Right lobe of liver (tissue), 4 donors: ENCODE data around the gene KCNJ8.

Experiments used
- POLR2A ChIP-seq: fragments of 450-650 bp; IDR thresholded peaks from one replicate; pipeline ENCODE4 v1.6.1; 2017; ENCODE audit warnings: antibody characterized with exemption, mild to moderate bottlenecking
- TF ChIP-seq, protein P1 (sequence below), 4 donors: fragments of 200-600 bp in 3 of 4; fragments of 450-650 bp in 1 of 4; IDR thresholded peaks; one replicate each; pipeline versions ENCODE4 v1.5.1 to v1.8.0; 2016 to 2022; ENCODE audit warnings: antibody characterized with exemption in 4 of 4, mild to moderate bottlenecking in 2 of 4
- donor health status: DM: no; HTN: no; CAD: no.
- donor health status: DM: no; HTN: no; CAD: no.
- donor health status: DM: no; HTN: yes; CAD: no.

DNA sequence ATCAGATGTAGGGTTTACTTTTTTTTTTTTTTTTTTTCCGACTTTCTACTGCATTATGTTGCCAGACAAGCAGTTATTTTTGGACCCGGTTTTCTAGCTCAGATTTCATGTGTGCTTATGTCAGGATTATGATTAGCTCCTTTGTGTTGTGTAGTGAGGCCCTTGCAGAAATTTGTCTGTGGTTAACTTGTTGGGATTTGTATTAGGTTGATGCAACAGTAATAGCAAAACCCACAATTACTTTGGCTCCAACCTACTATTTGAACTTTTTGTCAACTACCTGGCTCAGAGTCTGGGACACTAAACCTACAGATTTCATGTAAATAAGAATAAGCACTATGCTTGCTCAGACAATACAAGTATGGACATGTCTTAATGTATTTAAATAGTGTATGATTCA lies 44.1 kb upstream of the KCNJ8 start:
- TF ChIP-seq, protein P1, sequence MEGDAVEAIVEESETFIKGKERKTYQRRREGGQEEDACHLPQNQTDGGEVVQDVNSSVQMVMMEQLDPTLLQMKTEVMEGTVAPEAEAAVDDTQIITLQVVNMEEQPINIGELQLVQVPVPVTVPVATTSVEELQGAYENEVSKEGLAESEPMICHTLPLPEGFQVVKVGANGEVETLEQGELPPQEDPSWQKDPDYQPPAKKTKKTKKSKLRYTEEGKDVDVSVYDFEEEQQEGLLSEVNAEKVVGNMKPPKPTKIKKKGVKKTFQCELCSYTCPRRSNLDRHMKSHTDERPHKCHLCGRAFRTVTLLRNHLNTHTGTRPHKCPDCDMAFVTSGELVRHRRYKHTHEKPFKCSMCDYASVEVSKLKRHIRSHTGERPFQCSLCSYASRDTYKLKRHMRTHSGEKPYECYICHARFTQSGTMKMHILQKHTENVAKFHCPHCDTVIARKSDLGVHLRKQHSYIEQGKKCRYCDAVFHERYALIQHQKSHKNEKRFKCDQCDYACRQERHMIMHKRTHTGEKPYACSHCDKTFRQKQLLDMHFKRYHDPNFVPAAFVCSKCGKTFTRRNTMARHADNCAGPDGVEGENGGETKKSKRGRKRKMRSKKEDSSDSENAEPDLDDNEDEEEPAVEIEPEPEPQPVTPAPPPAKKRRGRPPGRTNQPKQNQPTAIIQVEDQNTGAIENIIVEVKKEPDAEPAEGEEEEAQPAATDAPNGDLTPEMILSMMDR (IDR thresholded peaks at IDR 0.05): no peak
- no peak for TF ChIP-seq POLR2A
